GM19238 (cell line): ENCODE data around the gene AP1M1.
"Not testable (repeated sequence)": the region's sequence is repeated elsewhere in the genome, so short reads cannot be mapped to it uniquely, and the experiment has no call there.

Source experiments
- DNase-seq: peaks from one replicate; pipeline ENCODE4 v3.0.0; 2011; ENCODE audit warnings: low spot score; ENCODE audit not compliant: insufficient read length

AP1M1 gene

GRCh38 chr19:16197622-16198369, at the start of gene AP1M1:
Gene AP1M1, plus strand, starts transcription at chr19:16197911. Its CDS starts 116 bp downstream, at chr19:16198027.
- peak; percentile 98 for DNase-seq

- DNase-seq = no peak
Measured at GRCh38 chr19:16148443-16149229, 49.1 kb upstream of the AP1M1 start.

GRCh38 chr19:16153582-16154336, 44.0 kb upstream of the AP1M1 start:
- DNase-seq = no peak

- DNase-seq = no peak
Measured at GRCh38 chr19:16154557-16154956, 43.2 kb upstream of the AP1M1 start.

- DNase-seq = no peak
Measured at GRCh38 chr19:16155128-16155527, 42.6 kb upstream of the AP1M1 start.

GRCh38 chr19:16156904-16157303, 40.8 kb upstream of the AP1M1 start:
- no peak for DNase-seq

- no peak for DNase-seq
Measured at GRCh38 chr19:16157601-16158000, 40.1 kb upstream of the AP1M1 start.

- DNase-seq = no peak
Measured at GRCh38 chr19:16159655-16160054, 38.1 kb upstream of the AP1M1 start.

GRCh38 chr19:16160445-16160942, 37.2 kb upstream of the AP1M1 start:
- DNase-seq = no peak

GRCh38 chr19:16160943-16161560, 36.7 kb upstream of the AP1M1 start:
- DNase-seq = no peak

GRCh38 chr19:16161840-16162239, 35.9 kb upstream of the AP1M1 start:
- no peak for DNase-seq

GRCh38 chr19:16164222-16164890, 33.4 kb upstream of the AP1M1 start:
- DNase-seq = no peak

DNA sequence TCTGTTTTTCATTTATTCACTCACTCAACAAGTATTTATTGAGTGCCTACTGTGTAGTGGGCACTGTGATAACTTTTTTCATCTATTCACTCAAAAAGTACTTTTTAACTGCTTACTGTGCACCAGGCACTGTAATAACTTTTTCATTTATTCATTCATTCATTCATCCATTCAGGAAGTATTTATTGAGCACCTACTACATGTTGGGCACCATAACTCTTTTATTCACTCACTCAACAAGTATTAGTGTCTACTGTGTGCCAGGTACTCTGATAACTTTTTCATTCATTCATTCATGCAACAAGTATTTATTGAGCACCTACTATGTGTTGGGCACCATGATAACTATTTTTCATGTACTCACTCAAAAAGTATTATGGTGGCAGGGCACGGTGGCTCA, 31.3 kb upstream of the AP1M1 start:
- no peak for DNase-seq

- DNase-seq = no peak
Measured at GRCh38 chr19:16167055-16167454, 30.7 kb upstream of the AP1M1 start.

DNA sequence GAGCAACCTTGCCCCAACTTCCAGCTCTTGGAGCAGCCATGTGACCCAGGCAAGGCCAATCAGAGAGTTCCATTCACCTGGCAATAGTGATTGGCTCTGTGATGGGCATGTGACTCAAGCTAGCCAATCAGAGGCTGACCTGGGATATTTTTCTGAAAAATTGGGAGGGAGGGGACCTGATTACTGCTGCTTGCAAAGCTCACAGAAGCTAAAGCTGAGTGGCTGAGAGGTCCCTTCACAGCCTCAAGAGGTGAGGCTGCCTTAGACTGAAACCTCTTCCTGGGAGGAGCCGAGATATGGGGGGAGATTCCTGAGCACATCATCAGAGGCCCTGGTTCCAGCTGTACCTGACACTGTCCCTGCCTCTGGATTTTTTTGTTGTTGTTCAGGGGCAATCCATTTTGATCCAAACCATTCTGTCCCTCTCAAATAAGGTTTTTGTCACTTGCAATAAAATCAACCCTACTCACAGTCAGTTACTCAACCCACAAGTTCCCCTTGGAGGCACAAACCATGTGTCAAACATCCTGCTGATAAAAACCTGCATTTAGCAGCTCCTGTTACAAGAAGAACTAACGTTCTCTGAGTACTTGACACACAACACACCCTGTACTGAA, 29.1 kb upstream of the AP1M1 start:
- DNase-seq = no peak

DNA sequence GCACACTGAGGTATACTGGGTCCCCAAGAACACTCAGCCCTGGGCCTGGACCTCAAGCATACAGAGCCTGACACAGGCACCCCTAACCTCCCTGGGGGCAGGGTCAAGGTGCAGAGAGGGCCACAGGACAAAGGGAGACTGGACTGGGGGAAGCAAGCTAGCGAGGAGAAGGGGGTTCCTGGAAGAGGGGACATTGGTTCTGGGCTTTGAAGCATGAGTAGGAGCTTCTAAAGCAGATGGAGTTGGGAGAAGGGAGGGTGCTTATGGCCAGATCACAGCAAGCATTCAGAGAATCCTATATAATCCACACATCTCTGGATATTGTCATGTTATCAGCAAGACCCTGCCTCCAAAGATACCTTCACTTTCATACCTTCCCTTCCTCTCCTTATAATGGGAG, 27.6 kb upstream of the AP1M1 start:
- no peak for DNase-seq

DNA sequence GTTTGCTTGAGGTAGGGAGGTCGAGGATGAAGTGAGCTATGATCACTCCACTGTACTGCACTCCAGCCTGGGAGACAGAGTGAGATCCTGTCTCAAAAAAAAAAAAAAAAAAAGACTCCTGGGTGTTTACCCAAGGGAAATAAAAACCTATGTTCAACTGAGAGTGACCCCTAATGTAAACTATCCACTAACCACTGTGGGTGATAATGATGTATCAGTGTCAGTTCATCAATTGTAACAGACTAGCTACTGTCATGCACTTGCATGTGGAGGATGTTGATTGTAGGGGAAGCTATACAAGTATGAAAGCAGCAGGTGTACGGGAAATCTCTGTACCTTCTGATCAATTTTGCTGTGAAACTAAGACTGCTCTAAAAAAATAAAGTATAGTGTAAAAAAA, 21.8 kb upstream of the AP1M1 start:
- no peak for DNase-seq

DNA sequence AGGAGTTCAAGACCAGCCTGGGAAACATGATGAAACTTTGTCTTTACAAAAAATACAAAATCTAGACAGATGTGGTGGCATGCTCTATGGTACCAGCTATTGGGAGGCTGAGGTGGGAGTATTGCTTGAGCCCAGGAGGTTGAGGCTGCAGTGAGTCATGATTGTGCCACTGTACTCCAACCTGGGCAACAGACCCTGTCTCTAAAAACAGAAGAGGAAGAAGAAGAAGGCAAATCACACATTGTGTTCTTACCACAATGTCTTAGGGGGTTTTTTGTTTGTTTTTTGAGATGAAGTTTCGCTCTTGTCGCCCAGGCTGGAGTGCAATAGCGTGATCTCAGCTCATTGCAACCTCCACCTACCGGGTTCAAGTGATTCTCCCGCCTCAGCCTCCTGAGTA, 18.8 kb upstream of the AP1M1 start:
- not testable (repeated sequence) for DNase-seq

DNA sequence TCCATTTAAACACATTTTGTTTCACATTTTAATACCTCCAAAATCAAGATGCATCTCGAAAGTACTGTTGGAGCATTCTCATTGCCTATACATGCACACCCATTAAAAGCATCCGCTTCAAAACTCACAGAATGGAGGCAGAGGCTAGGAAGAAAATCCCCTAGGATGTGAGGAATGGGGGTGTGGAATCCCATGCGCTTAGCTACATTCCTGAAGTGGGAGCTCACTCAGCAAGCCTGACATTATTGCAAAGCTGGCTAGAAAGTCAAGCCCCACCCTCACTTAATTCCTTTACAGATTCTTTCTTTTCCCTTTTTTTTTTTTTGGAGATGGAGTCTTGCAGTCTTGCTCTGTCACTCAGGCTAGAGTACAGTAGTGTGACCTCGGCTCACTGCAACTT, 17.1 kb upstream of the AP1M1 start:
- no peak for DNase-seq

DNA sequence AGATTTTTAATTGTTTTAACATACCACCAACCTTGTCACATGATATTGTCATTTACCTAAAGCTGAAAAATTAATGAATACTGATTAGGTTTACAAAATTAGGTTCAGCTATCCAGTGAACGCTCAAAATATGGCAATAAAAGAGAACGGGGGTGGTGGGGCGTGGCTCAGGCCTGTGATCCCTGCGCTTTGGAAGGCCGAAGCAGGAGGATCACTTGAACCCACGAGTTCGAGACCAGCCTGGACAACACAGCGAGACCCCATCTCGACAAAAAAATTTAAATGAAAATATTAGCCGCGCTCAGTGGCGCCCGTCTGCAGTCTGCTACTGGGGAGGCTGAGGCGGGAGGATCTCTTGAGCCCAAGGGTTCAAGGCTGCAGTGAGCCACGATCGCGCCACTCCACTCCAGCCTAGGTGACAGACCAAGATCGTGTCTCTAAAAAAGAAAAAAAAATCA, 13.0 kb upstream of the AP1M1 start:
- no peak for DNase-seq
